Astrocyte (in vitro differentiated cells and primary cell): Measurements from ENCODE around the gene FAM163A.

Experiments
- EZH2 ChIP-seq: IDR thresholded peaks from 2 replicates; pipeline ENCODE4 v1.6.1; 2012; ENCODE audit warnings: mild to moderate bottlenecking, low read length, inconsistent platforms; ENCODE audit not compliant: insufficient read depth
- TF ChIP-seq, protein P1 (sequence below): IDR thresholded peaks from 2 replicates; pipeline ENCODE4 v1.5.1; 2011; ENCODE audit warnings: low read depth, mild to moderate bottlenecking, inconsistent platforms, low read length, moderate library complexity; ENCODE audit not compliant: insufficient read depth

- no peak for TF ChIP-seq EZH2
- TF ChIP-seq, protein P1, sequence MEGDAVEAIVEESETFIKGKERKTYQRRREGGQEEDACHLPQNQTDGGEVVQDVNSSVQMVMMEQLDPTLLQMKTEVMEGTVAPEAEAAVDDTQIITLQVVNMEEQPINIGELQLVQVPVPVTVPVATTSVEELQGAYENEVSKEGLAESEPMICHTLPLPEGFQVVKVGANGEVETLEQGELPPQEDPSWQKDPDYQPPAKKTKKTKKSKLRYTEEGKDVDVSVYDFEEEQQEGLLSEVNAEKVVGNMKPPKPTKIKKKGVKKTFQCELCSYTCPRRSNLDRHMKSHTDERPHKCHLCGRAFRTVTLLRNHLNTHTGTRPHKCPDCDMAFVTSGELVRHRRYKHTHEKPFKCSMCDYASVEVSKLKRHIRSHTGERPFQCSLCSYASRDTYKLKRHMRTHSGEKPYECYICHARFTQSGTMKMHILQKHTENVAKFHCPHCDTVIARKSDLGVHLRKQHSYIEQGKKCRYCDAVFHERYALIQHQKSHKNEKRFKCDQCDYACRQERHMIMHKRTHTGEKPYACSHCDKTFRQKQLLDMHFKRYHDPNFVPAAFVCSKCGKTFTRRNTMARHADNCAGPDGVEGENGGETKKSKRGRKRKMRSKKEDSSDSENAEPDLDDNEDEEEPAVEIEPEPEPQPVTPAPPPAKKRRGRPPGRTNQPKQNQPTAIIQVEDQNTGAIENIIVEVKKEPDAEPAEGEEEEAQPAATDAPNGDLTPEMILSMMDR, result no peak
These were observed 74.0 kb downstream of the FAM163A start for GRCh38 chr1:179817056-179817455.
